ENCODE data around the gene SLC25A18. TPM values are rescaled to one million over a fixed set of nuclear protein-coding genes. Genes with fewer than 3 reads are reported as not detected.
A peak's percentile ranks its signal among the peaks of the same experiment; 100 is the strongest.
"Not testable (repeated sequence)": the region's sequence is repeated elsewhere in the genome, so short reads cannot be mapped to it uniquely, and the experiment has no call there.

The SLC25A18 gene
- total RNA-seq, 1 experiment from 2014 or later, result 0.66 TPM

DNA sequence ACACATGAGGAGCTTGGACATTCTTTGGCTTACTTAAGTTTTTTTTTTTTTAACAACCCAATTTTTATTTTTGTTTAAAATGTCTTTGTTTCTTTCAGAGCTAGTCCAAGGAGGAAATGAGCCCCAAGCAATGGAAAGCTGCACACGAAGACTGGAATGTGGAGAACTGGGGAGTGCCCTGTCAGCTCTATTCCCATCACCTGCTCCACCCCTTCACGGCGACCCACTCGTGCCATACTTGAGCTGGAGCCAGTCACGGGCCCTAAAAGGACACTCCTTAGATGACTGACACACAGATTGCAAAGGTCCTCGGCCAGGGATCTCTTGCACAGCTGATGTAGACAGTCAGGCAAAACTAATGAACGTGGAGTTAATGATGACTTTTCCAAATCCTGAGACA lies 10.6 kb upstream of the SLC25A18 start:
- Histone ChIP-seq H3K27me3 (ENCODE audit: control insufficient read depth, insufficient read depth, low read length) (no peaks in the 10 kb centered on the region), H3K4me3 (ENCODE audit: insufficient read depth, low read depth, low read length) (no peak overlapping the region), H3K36me3 (replicated peaks; ENCODE audit: control insufficient read depth, insufficient read depth, low read length) (peaks cover 71% of the 10 kb centered on the region)
- DNase-seq, result no peak

DNA sequence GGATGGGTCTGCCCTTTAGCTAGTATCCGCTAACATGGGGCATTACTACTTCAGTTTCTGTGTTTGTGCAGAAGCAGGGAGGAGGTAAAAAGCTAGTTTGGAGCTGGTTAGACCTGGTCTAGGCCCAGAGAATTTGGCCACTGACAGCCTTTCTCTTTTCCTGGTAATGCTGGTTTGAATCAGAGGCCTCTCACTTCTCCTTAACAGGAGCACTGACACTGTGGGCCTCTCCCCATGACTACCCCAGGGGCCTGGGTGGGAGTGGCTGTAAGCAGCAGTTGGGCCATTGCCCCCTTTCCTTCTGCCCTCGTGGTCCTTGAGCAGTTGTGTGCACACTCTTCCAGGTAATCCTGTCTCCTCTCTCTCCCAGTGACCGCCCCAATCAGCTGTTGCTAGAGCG lies 8.5 kb upstream of the SLC25A18 start:
- DNase-seq, result no peak
- Histone ChIP-seq H3K4me3 (ENCODE audit: insufficient read depth, low read depth, low read length) (no peak overlapping the region), H3K27me3 (ENCODE audit: control insufficient read depth, insufficient read depth, low read length) (no peaks in the 10 kb centered on the region), H3K36me3 (replicated peaks; ENCODE audit: control insufficient read depth, insufficient read depth, low read length) (peaks cover 59% of the 10 kb centered on the region)

DNA sequence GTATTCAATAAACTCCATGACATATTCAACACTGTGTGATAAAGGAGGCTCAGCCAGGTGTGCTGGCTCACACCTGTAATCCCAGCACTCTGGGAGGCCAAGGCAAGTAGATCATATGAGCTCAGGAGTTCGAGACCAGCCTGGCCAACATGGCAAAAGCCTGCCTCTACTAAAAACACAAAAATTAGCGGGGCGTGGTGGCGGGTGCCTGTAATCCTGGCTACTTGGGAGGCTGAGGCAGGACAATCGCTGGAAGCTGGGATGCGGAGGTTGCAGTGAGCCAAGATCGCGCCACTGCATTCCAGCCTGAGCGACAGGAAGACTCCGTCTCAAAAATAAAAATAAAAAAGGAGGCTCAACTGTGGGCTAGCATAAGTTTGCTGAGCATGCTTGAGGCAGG lies 4.1 kb upstream of the SLC25A18 start:
- Histone ChIP-seq H3K27me3 (ENCODE audit: control insufficient read depth, insufficient read depth, low read length) (no peaks in the 10 kb centered on the region), H3K36me3 (replicated peaks; ENCODE audit: control insufficient read depth, insufficient read depth, low read length) (peaks cover 33% of the 10 kb centered on the region), H3K4me3 (ENCODE audit: insufficient read depth, low read depth, low read length) (no peak overlapping the region)
- DNase-seq, result no peak

DNA sequence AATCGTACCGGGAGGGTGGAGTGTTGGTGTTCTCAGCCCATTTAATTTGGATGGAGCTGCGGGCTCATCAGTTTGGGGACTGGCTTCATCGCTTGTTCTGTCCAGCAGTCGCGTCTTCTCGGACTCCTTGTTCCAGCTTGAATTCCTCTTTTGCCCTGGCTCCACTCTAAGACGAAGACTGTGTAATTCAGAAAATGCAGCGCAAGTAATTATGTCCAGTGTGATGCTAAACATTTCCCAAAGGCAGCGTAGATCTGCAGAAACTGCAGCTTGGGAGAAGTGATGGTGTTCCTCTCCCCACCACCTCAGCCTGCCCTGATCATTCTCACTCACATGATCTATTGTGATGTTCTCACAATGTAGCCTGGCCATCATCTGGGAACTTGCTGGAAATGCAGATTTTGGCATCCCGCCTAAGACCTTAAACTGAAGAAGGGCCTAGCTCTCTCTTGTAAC lies 666 bp downstream of the SLC25A18 start:
- H3K36me3 ChIP-seq (replicated peaks; ENCODE audit: control insufficient read depth, insufficient read depth, low read length), result peaks cover 5% of the 10 kb centered on the region
- DNase-seq, result no peak
- no peaks in the 10 kb centered on the region for H3K27me3 ChIP-seq (ENCODE audit: control insufficient read depth, insufficient read depth, low read length)
- H3K4me3 ChIP-seq (ENCODE audit: insufficient read depth, low read depth, low read length), result no peak overlapping the region

DNA sequence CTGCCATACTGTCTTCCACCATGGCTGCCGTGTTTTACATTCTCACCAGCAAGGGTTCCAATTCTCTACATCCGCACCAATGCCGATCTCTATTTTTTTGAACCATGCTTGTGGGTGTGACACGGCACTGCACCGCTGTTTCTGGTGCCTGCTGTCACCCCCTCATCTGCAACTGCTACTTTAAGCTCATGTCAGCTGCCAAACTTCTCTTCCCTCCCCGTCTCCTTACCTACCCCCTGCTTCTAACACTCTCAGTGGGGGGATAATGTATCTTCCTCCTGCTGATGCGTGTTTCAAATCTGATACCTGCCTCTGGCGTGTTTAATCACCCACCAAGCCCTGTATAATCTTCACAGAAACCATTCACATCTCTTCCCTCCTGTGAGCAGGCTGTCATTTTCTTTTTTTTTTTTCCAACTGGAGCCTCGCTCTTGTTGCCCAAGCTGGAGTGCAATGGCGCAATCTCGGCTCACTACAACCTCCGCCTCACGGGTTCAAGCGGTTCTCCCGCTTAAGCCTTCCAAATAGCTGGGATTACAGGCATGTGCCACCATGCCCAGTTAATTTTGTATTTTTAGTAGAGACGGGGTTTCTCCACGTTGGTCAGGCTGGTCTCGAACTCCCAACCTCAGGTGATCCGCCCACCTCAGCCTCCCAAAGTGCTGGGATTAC lies 2.9 kb downstream of the SLC25A18 start:
- not testable (repeated sequence) for H3K4me3 ChIP-seq (ENCODE audit: insufficient read depth, low read depth, low read length); H3K36me3 ChIP-seq (replicated peaks; ENCODE audit: control insufficient read depth, insufficient read depth, low read length); DNase-seq; H3K27me3 ChIP-seq (ENCODE audit: control insufficient read depth, insufficient read depth, low read length)

DNA sequence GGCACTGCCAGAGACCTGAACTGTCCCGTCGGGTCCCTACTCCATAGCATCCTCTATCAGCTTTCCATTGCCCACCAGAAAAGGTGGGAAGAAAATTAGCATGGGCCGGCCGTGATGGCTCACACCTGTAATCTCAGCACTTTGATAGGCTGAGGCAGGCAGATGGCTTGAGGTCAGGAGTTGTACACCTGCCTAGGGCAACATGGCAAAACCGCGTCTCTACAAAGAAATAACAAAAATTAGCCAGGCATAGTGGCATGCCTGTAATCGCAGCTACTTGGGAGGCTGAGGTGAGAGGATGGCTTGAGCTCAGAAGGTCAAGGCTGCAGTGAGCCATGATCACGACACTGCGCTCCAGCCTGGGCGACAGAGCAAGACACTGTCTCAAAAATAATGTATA lies 3.5 kb downstream of the SLC25A18 start:
- DNase-seq, result no peak
- no peaks in the 10 kb centered on the region for H3K36me3 ChIP-seq (replicated peaks; ENCODE audit: control insufficient read depth, insufficient read depth, low read length)
- H3K27me3 ChIP-seq (ENCODE audit: control insufficient read depth, insufficient read depth, low read length), result no peaks in the 10 kb centered on the region
- no peak overlapping the region for H3K4me3 ChIP-seq (ENCODE audit: insufficient read depth, low read depth, low read length)

DNA sequence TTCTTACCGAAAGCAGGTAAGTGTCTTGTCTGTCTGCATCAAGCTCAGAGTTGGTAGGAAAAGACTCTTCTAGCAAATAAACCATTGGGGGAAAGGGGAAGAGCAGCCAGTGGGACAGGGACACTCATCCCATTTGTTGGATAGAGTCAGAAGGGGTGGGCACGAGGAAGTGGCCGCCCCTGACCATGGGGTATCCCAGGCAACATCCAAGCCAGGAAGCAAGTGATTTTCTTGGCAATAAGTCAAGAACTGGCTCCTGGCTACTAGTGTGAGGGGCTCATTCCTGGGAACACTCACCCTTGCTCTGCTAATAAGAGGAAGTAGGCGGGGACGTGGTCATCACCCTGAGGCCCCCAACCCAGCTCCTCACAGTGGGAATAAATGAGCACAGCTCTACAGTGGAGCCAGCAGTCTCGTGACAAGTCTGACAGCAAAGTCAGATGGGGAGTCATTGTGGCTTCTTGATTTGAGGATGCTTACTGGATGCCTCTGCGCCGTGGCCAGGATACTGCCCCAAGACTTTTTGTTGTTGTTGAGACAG lies 6.7 kb downstream of the SLC25A18 start:
- no peak for DNase-seq
- H3K4me3 ChIP-seq (ENCODE audit: insufficient read depth, low read depth, low read length), result no peak overlapping the region
- no peaks in the 10 kb centered on the region for H3K36me3 ChIP-seq (replicated peaks; ENCODE audit: control insufficient read depth, insufficient read depth, low read length)
- H3K27me3 ChIP-seq (ENCODE audit: control insufficient read depth, insufficient read depth, low read length), result no peaks in the 10 kb centered on the region

DNA sequence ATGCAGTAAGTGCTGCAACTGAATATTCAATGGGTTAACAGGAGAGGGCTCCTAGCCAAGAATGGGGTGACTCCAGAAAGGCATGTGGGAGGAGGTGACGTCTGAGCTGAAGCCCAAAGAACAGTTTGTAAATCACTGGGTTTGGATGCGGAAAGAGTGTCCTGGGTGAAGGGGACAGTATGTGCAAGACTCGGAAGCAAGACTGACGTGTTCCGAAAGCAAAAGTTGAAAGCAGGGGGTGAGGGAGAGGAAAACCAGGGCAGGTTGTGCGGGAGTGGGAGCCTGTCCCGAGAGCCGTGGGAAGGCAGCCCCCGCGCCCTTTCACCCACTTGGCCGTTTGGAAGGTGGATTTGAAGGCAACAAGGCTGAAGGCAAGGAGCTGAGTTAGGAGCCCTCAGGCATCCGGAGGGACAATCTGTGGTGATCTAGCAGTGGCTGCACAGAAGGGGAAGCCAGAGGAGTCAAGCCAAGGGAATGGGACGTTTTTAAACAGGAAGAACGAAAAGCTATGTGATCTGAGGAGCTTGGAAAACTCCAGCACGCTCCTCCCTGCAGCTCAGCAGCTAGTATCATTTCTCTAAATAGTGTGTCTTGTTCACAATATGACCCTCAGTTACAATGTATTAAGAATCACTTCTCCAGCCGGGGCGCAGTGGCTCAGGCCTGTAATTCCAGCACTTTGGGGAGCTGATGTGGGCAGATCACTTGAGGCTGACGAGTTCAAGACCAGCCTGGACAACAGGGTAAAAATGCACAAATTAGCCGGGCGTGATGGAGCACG lies 7.7 kb downstream of the SLC25A18 start:
- H3K36me3 ChIP-seq (replicated peaks; ENCODE audit: control insufficient read depth, insufficient read depth, low read length), result no peaks in the 10 kb centered on the region
- DNase-seq, result no peak
- no peaks in the 10 kb centered on the region for H3K27me3 ChIP-seq (ENCODE audit: control insufficient read depth, insufficient read depth, low read length)
- H3K4me3 ChIP-seq (ENCODE audit: insufficient read depth, low read depth, low read length), result no peak overlapping the region

DNA sequence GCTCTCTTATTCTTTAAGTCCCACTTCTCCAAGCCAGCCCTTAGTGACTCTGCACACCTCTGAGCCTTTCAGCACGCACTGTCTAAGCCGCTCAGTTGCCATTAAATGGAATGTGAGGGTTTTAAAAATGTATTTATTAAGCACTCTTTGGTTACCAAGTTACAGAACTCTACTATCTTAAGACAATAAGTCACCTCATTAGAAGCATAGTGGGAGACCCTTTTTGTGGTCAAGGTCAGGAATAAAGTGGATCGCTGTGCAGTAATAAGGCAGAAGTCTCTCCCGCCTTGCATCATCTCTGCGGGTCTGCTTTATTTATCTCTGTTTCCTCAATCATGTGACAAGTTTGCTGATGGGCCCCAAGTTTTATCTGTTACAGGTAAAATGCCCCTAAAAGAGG lies 11.9 kb downstream of the SLC25A18 start:
- no peak for DNase-seq
- Histone ChIP-seq H3K36me3 (replicated peaks; ENCODE audit: control insufficient read depth, insufficient read depth, low read length) (no peaks in the 10 kb centered on the region), H3K4me3 (ENCODE audit: insufficient read depth, low read depth, low read length) (no peak overlapping the region), H3K27me3 (ENCODE audit: control insufficient read depth, insufficient read depth, low read length) (no peaks in the 10 kb centered on the region)

DNA sequence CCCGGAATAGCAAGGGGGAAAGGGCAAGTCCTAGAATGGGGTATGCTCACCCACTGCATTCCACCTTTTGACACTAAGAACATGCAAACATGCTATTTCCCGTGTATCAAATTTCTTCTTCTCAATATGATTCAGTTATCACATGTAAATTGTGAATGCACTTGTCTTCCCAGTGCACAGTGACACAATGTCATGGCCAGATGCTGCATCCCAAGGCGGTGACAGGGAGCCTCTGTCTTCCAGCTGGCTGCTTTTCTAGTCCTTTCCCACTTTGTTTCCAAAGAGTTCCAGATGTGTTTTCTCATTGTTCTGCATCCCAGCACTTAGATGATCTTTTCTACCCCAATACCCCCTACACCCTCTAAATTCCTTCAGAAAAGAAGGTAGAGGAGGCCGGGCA lies 12.4 kb downstream of the SLC25A18 start:
- no peak for DNase-seq
- no peaks in the 10 kb centered on the region for H3K27me3 ChIP-seq (ENCODE audit: control insufficient read depth, insufficient read depth, low read length)
- H3K4me3 ChIP-seq (ENCODE audit: insufficient read depth, low read depth, low read length), result no peak overlapping the region
- H3K36me3 ChIP-seq (replicated peaks; ENCODE audit: control insufficient read depth, insufficient read depth, low read length), result no peaks in the 10 kb centered on the region

DNA sequence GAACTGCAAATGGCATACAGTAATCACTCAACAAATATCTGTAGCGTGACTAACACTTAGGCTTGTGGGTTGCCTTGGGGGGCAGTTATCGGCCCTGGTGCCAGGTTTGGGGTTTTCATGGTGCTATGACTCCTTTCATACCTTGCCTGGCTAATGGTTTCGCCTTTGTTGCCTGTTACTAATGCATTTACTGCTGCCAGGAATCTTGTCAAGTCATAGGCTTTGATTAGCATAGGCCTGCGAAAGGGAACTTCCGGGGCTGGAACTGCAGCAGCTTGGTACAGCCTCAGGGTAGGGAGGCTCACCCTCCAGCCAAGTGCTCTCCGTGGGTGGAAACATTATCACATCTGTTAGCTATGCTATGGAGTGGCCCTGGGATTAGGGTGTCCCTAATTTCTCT lies 13.2 kb downstream of the SLC25A18 start:
- no peaks in the 10 kb centered on the region for H3K36me3 ChIP-seq (replicated peaks; ENCODE audit: control insufficient read depth, insufficient read depth, low read length)
- DNase-seq, result no peak
- no peak overlapping the region for H3K4me3 ChIP-seq (ENCODE audit: insufficient read depth, low read depth, low read length)
- H3K27me3 ChIP-seq (ENCODE audit: control insufficient read depth, insufficient read depth, low read length), result no peaks in the 10 kb centered on the region

DNA sequence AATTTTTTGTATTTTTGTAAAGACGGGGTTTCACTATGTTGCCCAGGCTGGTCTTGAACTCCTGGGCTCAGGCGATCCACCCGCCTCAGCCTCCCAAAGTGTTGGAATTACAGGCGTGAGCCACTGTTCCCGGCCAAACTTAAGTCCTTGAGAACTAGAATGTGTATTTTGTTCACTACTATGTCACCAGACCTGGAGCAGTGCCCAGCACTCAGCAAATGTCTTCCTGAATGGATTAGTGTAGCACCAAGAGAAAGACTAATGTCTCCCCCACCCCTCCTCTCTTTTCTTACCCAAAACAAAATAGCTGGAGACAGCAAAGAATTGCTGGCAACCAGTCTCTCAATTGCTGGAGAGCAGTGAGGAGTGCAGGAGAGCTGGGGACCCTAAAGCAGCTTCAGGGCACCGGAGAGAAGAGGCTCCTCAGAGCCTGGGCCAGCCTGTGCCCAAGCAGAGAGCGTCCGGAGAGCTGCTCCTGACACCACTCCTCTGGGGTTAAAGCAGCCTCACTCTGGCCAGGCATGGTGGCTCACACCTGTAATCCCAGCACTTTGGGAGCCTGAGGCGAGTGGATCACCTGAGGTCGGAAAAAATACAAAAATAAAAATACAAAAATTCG lies 14.9 kb downstream of the SLC25A18 start:
- Histone ChIP-seq H3K4me3 (ENCODE audit: insufficient read depth, low read depth, low read length) (no peak overlapping the region), H3K27me3 (ENCODE audit: control insufficient read depth, insufficient read depth, low read length) (no peaks in the 10 kb centered on the region), H3K36me3 (replicated peaks; ENCODE audit: control insufficient read depth, insufficient read depth, low read length) (no peaks in the 10 kb centered on the region)
- DNase-seq, result no peak

DNA sequence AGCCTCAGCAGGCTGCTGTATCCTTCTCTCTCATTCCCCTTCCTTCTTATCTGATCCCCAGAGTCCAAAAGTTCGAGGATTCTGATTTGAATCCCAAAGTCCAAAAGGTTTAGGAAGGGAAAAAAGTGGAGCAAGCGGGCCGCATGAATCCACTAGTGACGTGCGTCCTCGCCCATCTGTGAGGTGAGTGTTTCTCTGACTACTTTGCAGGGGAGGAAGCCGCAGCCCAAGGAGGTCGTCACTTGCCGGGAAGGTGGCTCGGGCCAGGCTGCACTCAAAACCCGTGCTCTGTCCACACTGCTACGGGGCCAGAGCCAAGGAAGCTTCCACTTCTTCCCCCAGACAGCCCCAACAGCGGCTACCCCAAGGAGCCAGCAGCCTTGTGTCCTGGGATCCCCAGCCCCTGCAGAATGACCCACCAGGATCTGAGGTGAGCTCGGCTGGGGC lies 16.3 kb downstream of the SLC25A18 start:
- Histone ChIP-seq H3K4me3 (ENCODE audit: insufficient read depth, low read depth, low read length) (no peak overlapping the region), H3K36me3 (replicated peaks; ENCODE audit: control insufficient read depth, insufficient read depth, low read length) (no peaks in the 10 kb centered on the region), H3K27me3 (ENCODE audit: control insufficient read depth, insufficient read depth, low read length) (no peaks in the 10 kb centered on the region)
- no peak for DNase-seq

DNA sequence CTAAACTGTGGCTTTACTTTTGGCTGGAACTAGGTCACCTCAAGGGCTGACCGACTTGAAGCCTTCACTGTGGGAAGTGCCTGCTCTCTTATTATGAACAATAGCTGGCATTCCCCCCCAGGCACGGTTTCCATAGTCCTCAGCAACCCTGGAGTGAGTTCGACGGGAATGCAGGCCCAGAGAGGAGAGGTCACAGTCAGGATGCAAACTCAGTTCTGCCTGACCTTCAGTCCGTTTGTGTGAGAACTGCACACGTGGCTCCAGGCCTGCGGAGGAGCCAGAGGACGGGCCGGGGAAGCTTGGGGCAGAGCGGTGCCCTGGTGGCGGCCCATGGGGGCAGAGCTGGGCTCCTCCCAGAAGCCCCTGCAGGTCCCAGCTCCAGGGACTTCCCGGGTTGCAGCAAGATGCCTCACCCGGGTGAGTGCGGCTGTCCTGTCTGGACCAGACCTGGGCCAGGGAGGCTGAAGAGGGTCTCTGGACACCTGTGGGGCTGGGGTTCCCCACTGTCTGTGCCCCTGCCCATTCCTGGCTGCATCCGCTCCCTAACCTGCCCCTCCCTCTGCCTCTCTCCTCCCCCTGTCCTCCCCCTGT lies 17.2 kb downstream of the SLC25A18 start:
- Histone ChIP-seq H3K27me3 (ENCODE audit: control insufficient read depth, insufficient read depth, low read length) (no peaks in the 10 kb centered on the region), H3K36me3 (replicated peaks; ENCODE audit: control insufficient read depth, insufficient read depth, low read length) (no peaks in the 10 kb centered on the region), H3K4me3 (ENCODE audit: insufficient read depth, low read depth, low read length) (no peak overlapping the region)
- peak; percentile 89 for DNase-seq

Measured in H7 (cell line).